ENCODE data around the gene HDGF. TPM values are rescaled to one million over a fixed set of nuclear protein-coding genes. Genes with fewer than 3 reads are reported as not detected.
A peak's percentile ranks its signal among the peaks of the same experiment; 100 is the strongest.

The HDGF gene
- total RNA-seq, 4 donors from 2014 or later, result 180 to 278 (median 236) TPM

- Histone ChIP-seq H3K4me3 (no peak overlapping the region), H3K9me3 (no peaks in the 10 kb centered on the region), H3K36me3 (no peaks in the 10 kb centered on the region), H3K4me1 (peaks cover 62 to 76% (median 66%) of the 10 kb centered on the region in 3 donors), H3K27me3 (no peaks in the 10 kb centered on the region), H3K27ac (peak overlapping the region in 3 of 4 donors; percentile 62 to 84 (median 76))
- no peak for DNase-seq
- intact Hi-C loops (cut with DNase I), result no loop called here
- no peak for TF ChIP-seq CTCF (IDR thresholded peaks at IDR 0.05)
- no peak for TF ChIP-seq POLR2A (IDR thresholded peaks at IDR 0.05)
- 86 to 100% methylated on average over 1 to 4 of the region's 9 CpGs for WGBS, 2 donors
Observed at GRCh38 chr1:156711011-156711817, 40.3 kb downstream of the HDGF start.

GRCh38 chr1:156709757-156710489 lies 41.6 kb downstream of the HDGF start:
- peaks cover 0 to 7% (median 0%) of the 10 kb centered on the region in 4 donors for H3K27me3 ChIP-seq
- no peak for TF ChIP-seq POLR2A (IDR thresholded peaks at IDR 0.05)
- peak in 1 of 6 experiments; percentile 16 for TF ChIP-seq CTCF (IDR thresholded peaks at IDR 0.05)
- peaks cover 75 to 84% (median 79%) of the 10 kb centered on the region in 3 donors for H3K4me1 ChIP-seq
- no peaks in the 10 kb centered on the region for H3K9me3 ChIP-seq
- no peaks in the 10 kb centered on the region for H3K36me3 ChIP-seq
- intact Hi-C loops (cut with DNase I), result no loop called here
- peak overlapping the region; percentile 22 to 84 (median 69) for H3K27ac ChIP-seq
- no peak for DNase-seq
- 31 to 54% methylated on average over 5 to 9 of the region's 11 CpGs for WGBS, 2 donors
- H3K4me3 ChIP-seq, result no peak overlapping the region

- Histone ChIP-seq H3K4me3 (no peak overlapping the region), H3K36me3 (no peaks in the 10 kb centered on the region), H3K27me3 (peaks cover 0 to 16% (median 0%) of the 10 kb centered on the region in 4 donors), H3K27ac (peak overlapping the region; percentile 5 to 84 (median 79)), H3K4me1 (peaks cover 79 to 93% (median 88%) of the 10 kb centered on the region in 3 donors), H3K9me3 (no peaks in the 10 kb centered on the region)
- intact Hi-C loops (cut with DNase I), result no loop called here
- 33 to 49% methylated on average over 4 of the region's 4 CpGs for WGBS, 2 donors
- TF ChIP-seq POLR2A (IDR thresholded peaks at IDR 0.05) (no peak), CTCF (IDR thresholded peaks at IDR 0.05) (no peak)
- no peak for DNase-seq
Observed at GRCh38 chr1:156709031-156709430, 42.4 kb downstream of the HDGF start.

GRCh38 chr1:156708218-156708661 lies 43.2 kb downstream of the HDGF start:
- intact Hi-C loops (cut with DNase I), result no loop called here
- Histone ChIP-seq H3K27ac (peak overlapping the region; percentile 21 to 84 (median 79)), H3K27me3 (peaks cover 0 to 24% (median 0%) of the 10 kb centered on the region in 4 donors), H3K4me1 (peaks cover 87 to 100% (median 88%) of the 10 kb centered on the region in 3 donors), H3K9me3 (no peaks in the 10 kb centered on the region), H3K36me3 (no peaks in the 10 kb centered on the region), H3K4me3 (no peak overlapping the region)
- DNase-seq, result no peak
- 46 to 50% methylated on average over 3 to 4 of the region's 4 CpGs for WGBS, 2 donors
- no peak for TF ChIP-seq CTCF (IDR thresholded peaks at IDR 0.05)
- no peak for TF ChIP-seq POLR2A (IDR thresholded peaks at IDR 0.05)
